GM19397 (cell line): Measurements from ENCODE around the gene AIP.

Experiments
- ATAC-seq: cut with Tn5 transposase; IDR thresholded peaks from one replicate; pipeline ENCODE4 v1.9.1; 2021; ENCODE audit warnings: mild to moderate bottlenecking, moderate library complexity; ENCODE audit not compliant: unreplicated experiment

The AIP gene

GRCh38 chr11:67482827-67483798 lies at the start of gene AIP:
Gene AIP, plus strand, starts transcription at chr11:67483026. Its CDS starts 133 bp downstream, at chr11:67483159.
- peak; percentile 70 for ATAC-seq

- ATAC-seq: no peak
Measured at GRCh38 chr11:67433536-67434394, 49.1 kb upstream of the AIP start.

- no peak for ATAC-seq
Measured at GRCh38 chr11:67434395-67434881, 48.4 kb upstream of the AIP start.

- ATAC-seq: no peak
Measured at GRCh38 chr11:67435031-67435726, 47.6 kb upstream of the AIP start.

- ATAC-seq: no peak
Measured at GRCh38 chr11:67435727-67436458, 46.9 kb upstream of the AIP start.

- ATAC-seq: no peak
Measured at GRCh38 chr11:67436459-67437081, 46.3 kb upstream of the AIP start.

GRCh38 chr11:67437082-67437808 lies 45.6 kb upstream of the AIP start, which contains the start of gene PTPRCAP:
Gene PTPRCAP, minus strand, starts transcription at chr11:67437682. Its CDS starts 63 bp downstream, at chr11:67437619.
- ATAC-seq: peak; percentile 40

GRCh38 chr11:67437809-67438157 lies 45.0 kb upstream of the AIP start:
- no peak for ATAC-seq

GRCh38 chr11:67438158-67438902 lies 44.5 kb upstream of the AIP start:
- ATAC-seq: no peak

- ATAC-seq: no peak
Measured at GRCh38 chr11:67439321-67440228, 43.3 kb upstream of the AIP start.

- no peak for ATAC-seq
Measured at GRCh38 chr11:67440229-67441097, 42.4 kb upstream of the AIP start.

- no peak for ATAC-seq
Measured at GRCh38 chr11:67441098-67441563, 41.7 kb upstream of the AIP start.

GRCh38 chr11:67441731-67442351 lies 41.0 kb upstream of the AIP start:
- no peak for ATAC-seq

- no peak for ATAC-seq
Measured at GRCh38 chr11:67442504-67443404, 40.1 kb upstream of the AIP start.

- ATAC-seq: no peak
Measured at GRCh38 chr11:67445515-67445914, 37.3 kb upstream of the AIP start.
